GM23338 (cell line): ENCODE measurements around the gene SERINC5. TPM values are rescaled to one million over a fixed set of nuclear protein-coding genes. Genes with fewer than 3 reads are reported as not detected.

Experiments used
- ATAC-seq: fragments of 200-7000 bp; cut with Tn5 transposase; 3 replicates; pipeline ENCODE4 v1.9.1; 2020
- DNase-seq: peaks from one replicate; pipeline ENCODE4 v3.0.0-alpha.2; 2015; ENCODE audit warnings: low spot score
- H2AFZ ChIP-seq: fragments of 200-600 bp; sonication (generic); 2 replicates; pipeline ENCODE4 v1.8.0; 2016; ENCODE audit warnings: antibody characterized with exemption, mild to moderate bottlenecking, moderate library complexity
- H3F3A ChIP-seq: fragments of 200-600 bp; sonication (generic); replicated peaks from 2 replicates; pipeline ENCODE4 v1.8.0; 2017; ENCODE audit warnings: antibody characterized with exemption, mixed run types, low read depth
- H3K27ac ChIP-seq: fragments of 200-600 bp; sonication (generic); 2 replicates; pipeline ENCODE4 v1.6.1; 2016; ENCODE audit warnings: low read depth
- H3K27me3 ChIP-seq: fragments of 200-600 bp; sonication (generic); 2 replicates; pipeline ENCODE4 v1.8.0; 2016; ENCODE audit warnings: mild to moderate bottlenecking, mixed run types, moderate library complexity; ENCODE audit not compliant: insufficient read depth
- H3K36me3 ChIP-seq: fragments of 200-600 bp; sonication (generic); 2 replicates; pipeline ENCODE4 v1.8.0; 2016; ENCODE audit warnings: mild to moderate bottlenecking; ENCODE audit not compliant: insufficient read depth
- H3K4me1 ChIP-seq: fragments of 200-600 bp; sonication (generic); 2 replicates; pipeline ENCODE4 v1.8.0; 2016; ENCODE audit warnings: mild to moderate bottlenecking, moderate library complexity; ENCODE audit not compliant: insufficient read depth
- H3K4me2 ChIP-seq: fragments of 200-600 bp; sonication (generic); 2 replicates; pipeline ENCODE4 v1.7.1; 2017; ENCODE audit warnings: mixed run types
- H3K4me3 ChIP-seq: fragments of 200-600 bp; sonication (generic); 2 replicates; pipeline ENCODE4 v1.6.1; 2016; ENCODE audit warnings: mixed run types
- H3K79me2 ChIP-seq: fragments of 200-600 bp; sonication (generic); replicated peaks from 2 replicates; pipeline ENCODE4 v1.8.0; 2017; ENCODE audit warnings: mild to moderate bottlenecking; ENCODE audit not compliant: insufficient read depth
- H3K9me2 ChIP-seq: fragments of 200-600 bp; sonication (generic); 2 replicates; pipeline ENCODE4 v1.8.0; 2017; ENCODE audit not compliant: insufficient read depth
- H4K20me1 ChIP-seq: fragments of 200-600 bp; sonication (generic); replicated peaks from 2 replicates; pipeline ENCODE4 v1.8.0; 2017; ENCODE audit warnings: mild to moderate bottlenecking; ENCODE audit not compliant: insufficient read depth
- H3K27ac Mint-ChIP-seq: 2 replicates; pipeline ENCODE4 v1.8.0; 2020; ENCODE audit warnings: inconsistent platforms, mild to moderate bottlenecking, moderate library complexity, mixed read lengths
- H3K27me3 Mint-ChIP-seq: 3 replicates; pipeline ENCODE4 v1.8.0; 2022; ENCODE audit warnings: low read depth, mild to moderate bottlenecking, moderate library complexity, mixed read lengths, inconsistent platforms; ENCODE audit not compliant: insufficient read depth, poor library complexity
- H3K36me3 Mint-ChIP-seq: 3 replicates; pipeline ENCODE4 v1.8.0; 2021; ENCODE audit warnings: low read depth, mild to moderate bottlenecking, inconsistent platforms, moderate library complexity, mixed read lengths
- H3K4me1 Mint-ChIP-seq: 3 replicates; pipeline ENCODE4 v1.8.0; 2020; ENCODE audit warnings: mild to moderate bottlenecking, inconsistent platforms, mixed read lengths
- H3K4me3 Mint-ChIP-seq: 3 replicates; pipeline ENCODE4 v1.8.0; 2021; ENCODE audit warnings: moderate library complexity, mild to moderate bottlenecking, inconsistent platforms, mixed read lengths
- H3K9me3 Mint-ChIP-seq: 3 replicates; pipeline ENCODE4 v1.8.0; 2020; ENCODE audit warnings: moderate library complexity, mild to moderate bottlenecking, inconsistent platforms, mixed read lengths
- CREB1 ChIP-seq: fragments of 250-450 bp; sonication (Bioruptor Pico); IDR thresholded peaks from 2 replicates; pipeline ENCODE4 v1.5.0; 2020; ENCODE audit warnings: low read depth, mild to moderate bottlenecking, moderate library complexity
- CTCF ChIP-seq, 2 experiments: fragments of 200-600 bp in 1 of 2; sonication (generic) in 1 of 2; conservative IDR thresholded peaks; 2 replicates each; pipeline versions ENCODE4 v1.5.1 to v1.6.1; 2016 to 2017; ENCODE audit warnings: antibody characterized with exemption in 2 of 2, low read depth in 2 of 2, mild to moderate bottlenecking in 2 of 2, moderate library complexity in 1 of 2
- EZH2 ChIP-seq: fragments of 200-600 bp; sonication (generic); IDR thresholded peaks from one replicate; pipeline ENCODE4 v1.8.0; 2017; ENCODE audit warnings: antibody characterized with exemption, mild to moderate bottlenecking, low read depth; ENCODE audit not compliant: unreplicated experiment
- JUNB ChIP-seq: IDR thresholded peaks from one replicate; pipeline ENCODE4 v1.6.1; 2016; ENCODE audit warnings: antibody characterized with exemption; ENCODE audit not compliant: unreplicated experiment
- REST ChIP-seq: IDR thresholded peaks from one replicate; pipeline ENCODE4 v1.6.1; 2018; ENCODE audit warnings: antibody characterized with exemption; ENCODE audit not compliant: unreplicated experiment
- ZNF114 ChIP-seq: fragments of 250-450 bp; sonication (Bioruptor Pico); IDR thresholded peaks from 2 replicates; pipeline ENCODE4 v1.5.0; 2020; ENCODE audit warnings: mild to moderate bottlenecking, moderate library complexity
- ZNF462 ChIP-seq: fragments of 250-450 bp; sonication (Bioruptor Pico); IDR thresholded peaks from 2 replicates; pipeline ENCODE4 v1.5.0; 2020; ENCODE audit warnings: mild to moderate bottlenecking, moderate library complexity
- polyA plus RNA-seq: library from polyadenylated mRNA; unstranded; fragments of >200 nt; fragmentation: Nextera tagmentation; extraction: Ambion mirVana; gene quantifications from 2 replicates; pipeline ENCODE4 v1.2.1, GENCODE V29; 2016
- total RNA-seq: library from RNA; depleted of rRNA; stranded (reverse); fragments of >200 nt; shearing (Covaris generic); gene quantifications from 2 replicates; pipeline ENCODE4 v1.2.3, GENCODE V29; 2014

The SERINC5 gene
- total and polyA plus RNA-seq, 2 experiments from 2014 or later = 34.0 to 107 TPM

GRCh38 chr5:80259511-80260203 is 3.8 kb upstream of the SERINC5 start (continued):
- TF ChIP-seq ZNF462 (CRISPR knock-in tag) = no peak

GRCh38 chr5:80255431-80255810 is 427 bp downstream of the SERINC5 start:
- peaks cover 41% of the 10 kb centered on the region for H4K20me1 ChIP-seq
- H3K27ac Mint-ChIP-seq = no peak overlapping the region
- peaks cover 15% of the 10 kb centered on the region for H3K9me2 ChIP-seq
- ATAC-seq (peak; percentile 42), DNase-seq (no peak)
- H3K27me3 Mint-ChIP-seq = peaks cover 16% of the 10 kb centered on the region
- H3F3A ChIP-seq = peaks cover 24% of the 10 kb centered on the region
- peak overlapping the region; percentile 100 for H3K4me2 ChIP-seq
- peak overlapping the region; percentile 83 for H3K4me3 Mint-ChIP-seq
- peaks cover 59% of the 10 kb centered on the region for H3K79me2 ChIP-seq
- peaks cover 3% of the 10 kb centered on the region; the same call in 1 of the 3 replicates for H3K9me3 Mint-ChIP-seq
- no peak overlapping the region for H2AFZ ChIP-seq
- H3K36me3 ChIP-seq = no peaks in the 10 kb centered on the region
- H3K36me3 Mint-ChIP-seq = peaks cover 18% of the 10 kb centered on the region; the same call in 2 of the 3 replicates
- peaks cover 5% of the 10 kb centered on the region; the same call in 1 of the 2 replicates for H3K27me3 ChIP-seq
- peaks cover 59% of the 10 kb centered on the region for H3K4me1 Mint-ChIP-seq
- no peak overlapping the region for H3K27ac ChIP-seq
- H3K4me1 ChIP-seq = peaks cover 52% of the 10 kb centered on the region
- peak overlapping the region; percentile 100 for H3K4me3 ChIP-seq
- no peak for TF ChIP-seq JUNB
- TF ChIP-seq CREB1 (CRISPR knock-in tag) = no peak
- TF ChIP-seq CTCF (conservative IDR thresholded peaks at IDR 0.05; ENCODE audit: low read depth in 2 of 2) = no peak
- no peak for TF ChIP-seq REST
- TF ChIP-seq EZH2 = no peak
- TF ChIP-seq ZNF114 = no peak
